HCEC 1CT (cell line): ENCODE results near the gene ATP11C.
"Not testable (repeated sequence)": the region's sequence is repeated elsewhere in the genome, so short reads cannot be mapped to it uniquely, and the experiment has no call there.

Experiments
- DNase-seq: peaks from one replicate; pipeline ENCODE4 v3.0.0-alpha.2; 2017

ATP11C gene

DNA sequence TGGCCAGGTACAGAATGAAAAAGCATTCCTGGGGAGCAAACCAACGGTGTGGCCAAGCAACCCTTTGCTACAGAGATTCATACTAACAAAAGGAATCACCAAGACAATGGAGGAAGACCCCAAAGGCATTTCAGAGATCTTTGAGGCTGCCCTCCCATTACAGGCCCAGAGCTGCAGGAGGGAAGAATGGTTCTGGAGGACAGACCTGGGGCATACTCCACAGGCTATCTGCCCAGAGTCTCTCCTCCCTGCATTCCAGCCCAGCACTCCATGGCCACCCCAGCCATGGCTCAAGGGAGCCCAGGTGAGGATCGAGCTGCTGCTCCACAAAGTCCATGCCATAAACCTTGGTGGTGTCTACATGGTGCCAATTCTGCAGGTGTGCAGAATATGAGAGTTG, 81.9 kb downstream of the ATP11C start:
- no peak for DNase-seq

DNA sequence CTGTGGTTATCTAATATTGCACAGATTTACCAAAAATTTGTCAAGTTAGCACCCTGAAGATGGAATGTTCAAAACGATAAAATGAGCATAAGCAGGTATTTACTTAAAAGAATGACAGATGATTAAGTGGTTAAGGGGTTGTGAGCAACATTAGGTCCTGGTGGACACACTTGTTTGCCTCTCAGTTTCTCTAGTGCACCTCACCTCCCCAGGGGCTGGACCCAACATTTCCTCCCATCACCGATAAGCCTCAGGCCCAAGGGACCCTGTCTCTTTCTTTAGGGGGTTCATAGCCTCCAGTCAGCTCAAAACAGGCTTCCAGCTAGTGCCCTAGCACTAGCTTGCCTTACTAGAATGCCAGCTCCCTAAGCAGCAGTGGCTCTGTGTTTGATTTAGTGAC, 88.0 kb downstream of the ATP11C start:
- DNase-seq: no peak

DNA sequence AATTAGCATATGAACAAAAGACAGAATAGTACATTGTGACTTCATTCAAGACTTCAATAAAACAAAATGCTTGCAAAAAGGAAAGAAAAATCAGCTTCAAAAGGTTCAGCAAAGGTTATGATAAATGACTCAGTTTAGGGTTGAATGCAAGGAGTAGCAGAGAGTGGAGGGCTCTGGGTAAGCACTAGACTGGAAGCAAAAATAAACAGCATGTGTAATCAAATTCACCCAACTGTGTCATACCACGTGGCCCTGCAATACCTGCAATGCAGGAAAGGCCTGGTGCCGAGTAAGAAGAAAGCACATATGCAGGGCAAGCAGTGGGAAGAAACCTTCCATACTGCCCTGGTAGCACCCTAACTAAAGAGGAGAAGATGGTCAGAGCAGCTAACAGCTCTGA, 88.7 kb downstream of the ATP11C start:
- DNase-seq: no peak

DNA sequence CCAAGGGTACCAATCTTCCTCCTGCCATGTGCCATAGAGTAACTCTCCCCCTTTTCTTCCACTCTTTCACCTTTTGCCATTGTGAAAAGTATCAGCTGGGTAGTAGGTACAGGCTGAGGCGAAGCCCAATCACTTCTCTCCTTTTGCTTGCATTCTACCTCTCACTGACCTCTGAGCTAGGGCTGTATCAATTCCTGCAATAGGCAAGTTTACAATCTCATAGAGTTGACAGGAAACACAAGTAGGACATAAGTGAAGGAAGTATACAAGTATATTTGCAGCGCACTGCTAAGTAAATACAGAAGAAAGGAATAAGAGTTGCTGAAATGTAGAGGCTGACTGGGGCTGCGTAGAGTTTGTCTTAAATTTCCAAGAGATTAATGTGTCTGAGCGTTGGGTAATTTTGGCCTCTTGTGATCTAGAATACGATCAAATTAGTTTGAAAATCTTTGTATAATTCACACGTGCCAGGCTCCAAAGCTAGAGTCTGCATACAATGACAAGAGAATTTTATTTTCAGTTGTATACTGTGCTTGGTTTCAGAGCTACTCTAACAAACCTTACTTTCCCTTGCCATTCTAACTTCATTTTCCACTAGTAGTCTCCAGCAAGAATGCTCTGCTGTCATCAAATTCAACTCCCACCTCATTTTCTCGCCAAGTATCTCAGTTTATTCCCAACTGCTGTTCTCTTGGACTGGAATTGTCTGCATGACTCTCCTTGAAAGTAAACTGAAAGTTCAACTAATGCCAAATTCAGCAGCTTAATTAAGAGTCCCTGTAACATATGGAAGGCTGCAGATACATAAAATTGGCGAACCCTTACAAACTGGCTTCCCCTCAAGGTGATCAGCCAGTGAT, 90.3 kb downstream of the ATP11C start:
- no peak for DNase-seq

DNA sequence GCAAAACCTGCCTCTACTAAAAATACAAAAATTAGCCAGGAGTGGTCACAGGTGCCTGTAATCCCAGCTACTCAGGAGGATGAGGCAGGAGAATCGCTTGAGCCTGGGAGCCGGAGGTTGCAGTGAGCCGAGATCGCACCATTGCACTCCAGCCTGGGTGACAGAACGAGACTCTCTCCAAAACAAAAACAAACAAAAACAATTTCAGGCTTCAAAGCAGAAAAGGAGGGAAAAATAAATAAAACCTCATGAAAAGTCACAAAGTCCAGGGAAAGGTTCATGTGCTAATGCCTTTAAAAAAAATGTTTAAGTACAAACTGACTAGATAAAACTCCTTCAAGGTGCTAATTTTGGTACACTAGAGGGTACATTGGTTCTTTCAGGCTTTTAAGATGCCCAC, 96.5 kb downstream of the ATP11C start:
- DNase-seq: not testable (repeated sequence)

DNA sequence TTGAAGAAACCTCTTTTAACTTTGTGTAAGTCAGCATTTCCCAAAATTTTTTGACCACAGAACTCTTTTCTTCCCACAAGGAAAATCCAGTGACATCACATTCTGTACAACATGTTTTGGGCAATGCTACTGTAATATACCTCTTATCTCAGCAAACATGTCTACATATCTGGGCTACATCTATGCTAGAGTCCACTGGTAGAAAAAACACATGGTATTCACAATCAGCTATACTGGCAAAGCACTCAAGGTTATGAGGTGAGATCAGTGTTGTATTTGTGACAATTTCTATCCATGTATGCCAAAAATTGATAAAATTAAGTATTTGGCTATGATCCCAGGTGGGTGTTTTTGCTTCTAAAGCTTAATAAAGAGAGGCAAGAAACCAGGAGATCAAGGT, 98.0 kb downstream of the ATP11C start:
- DNase-seq: no peak

DNA sequence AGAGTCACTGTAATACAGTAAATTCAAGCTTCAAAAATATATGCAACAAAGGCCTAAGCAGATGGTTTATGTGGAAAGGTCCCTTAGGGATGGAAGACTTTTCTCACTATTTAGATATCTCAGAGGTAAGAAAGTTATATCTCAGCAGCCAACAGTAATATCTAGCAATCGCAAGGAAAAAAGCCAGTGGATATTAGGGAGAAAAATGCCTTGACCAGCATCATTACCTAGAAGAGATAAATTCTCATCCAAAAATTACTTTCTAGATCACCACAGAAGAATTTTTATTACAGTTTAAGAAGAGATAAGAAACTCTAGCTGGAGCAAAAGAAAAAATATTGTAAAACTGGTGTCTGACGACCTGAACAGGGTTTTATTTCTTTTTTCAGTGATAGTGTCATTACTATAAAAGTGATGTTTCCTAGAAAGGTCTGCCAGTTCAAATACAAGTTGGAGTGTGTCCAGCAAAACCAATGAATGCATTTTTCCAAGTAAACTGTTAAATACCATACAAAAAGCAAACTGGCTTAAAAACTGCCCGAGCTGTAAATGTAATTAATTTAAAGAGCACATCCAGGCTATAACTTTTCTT, 100.0 kb downstream of the ATP11C start:
- DNase-seq: no peak

DNA sequence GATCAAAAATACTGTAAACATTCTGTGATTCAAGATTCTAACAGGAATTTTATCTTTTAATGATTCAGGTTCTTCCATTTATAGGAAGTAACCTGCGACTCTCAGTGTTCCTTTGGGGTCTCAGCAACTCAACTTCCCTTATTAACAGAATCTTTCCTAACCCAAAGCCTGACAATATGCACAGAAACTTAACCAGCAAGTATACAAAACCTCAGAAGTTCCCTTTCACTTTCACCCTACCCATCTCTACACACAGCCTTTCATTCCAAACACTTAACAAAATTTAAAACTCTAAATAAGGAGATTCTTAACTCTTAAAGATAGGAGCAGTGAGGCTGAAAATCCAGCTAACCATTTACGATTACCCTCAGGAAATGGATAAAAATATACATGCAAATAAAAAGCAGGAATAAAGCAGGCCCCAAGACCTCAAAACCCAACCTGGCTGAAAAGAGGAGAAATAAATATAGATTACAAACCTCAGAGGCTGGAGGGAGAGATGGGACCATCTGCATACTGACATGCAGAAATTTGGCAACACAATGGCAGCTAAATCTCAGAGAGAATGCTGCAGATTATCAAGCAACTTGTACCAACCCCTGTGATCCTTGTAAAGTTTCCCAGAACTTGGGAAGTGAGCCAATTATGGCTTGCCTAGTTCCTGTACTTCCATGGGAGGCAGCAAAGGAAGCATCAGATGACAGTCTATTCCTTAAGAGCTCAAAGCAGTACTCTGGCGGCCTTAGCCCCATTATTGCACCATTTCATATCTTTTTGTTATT, 101.0 kb downstream of the ATP11C start:
- DNase-seq: peak; percentile 75

DNA sequence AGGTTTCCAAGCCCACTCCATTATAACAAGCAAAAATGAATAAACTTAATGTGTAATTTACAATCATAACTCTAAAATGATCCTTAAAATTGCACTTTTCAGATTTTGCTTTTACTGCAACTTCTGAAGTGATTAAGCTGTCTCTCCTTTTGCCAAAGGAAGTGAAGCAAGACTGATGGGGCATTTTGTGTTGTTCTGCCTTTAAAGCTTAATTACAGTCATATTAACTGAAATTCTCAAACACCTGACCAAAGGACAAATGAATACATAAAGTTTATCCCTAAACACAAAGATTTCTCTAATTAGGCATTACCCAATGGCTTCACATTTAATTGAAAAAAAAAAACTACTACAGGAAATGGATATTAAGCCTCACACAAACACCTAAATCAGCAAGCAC, 101.8 kb downstream of the ATP11C start:
- no peak for DNase-seq

DNA sequence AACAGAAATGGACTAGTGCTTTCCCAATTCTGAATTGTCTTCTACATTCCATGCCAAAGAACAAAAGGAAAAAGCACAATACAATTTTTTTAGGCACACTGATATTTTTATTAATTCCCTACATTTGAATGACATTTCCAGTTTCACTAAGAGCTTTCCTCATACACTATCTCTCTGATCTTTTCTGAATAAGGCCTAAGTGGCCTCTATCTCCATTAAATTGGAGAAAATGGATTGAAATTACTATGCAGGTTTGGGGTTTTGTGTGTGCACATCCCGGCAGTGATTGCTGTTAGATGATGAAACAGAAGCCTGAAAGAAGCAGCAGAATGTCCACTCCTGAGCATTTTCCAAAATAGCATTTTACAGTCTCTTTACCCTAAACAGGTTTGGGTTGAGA, 104.0 kb downstream of the ATP11C start:
- DNase-seq: no peak

DNA sequence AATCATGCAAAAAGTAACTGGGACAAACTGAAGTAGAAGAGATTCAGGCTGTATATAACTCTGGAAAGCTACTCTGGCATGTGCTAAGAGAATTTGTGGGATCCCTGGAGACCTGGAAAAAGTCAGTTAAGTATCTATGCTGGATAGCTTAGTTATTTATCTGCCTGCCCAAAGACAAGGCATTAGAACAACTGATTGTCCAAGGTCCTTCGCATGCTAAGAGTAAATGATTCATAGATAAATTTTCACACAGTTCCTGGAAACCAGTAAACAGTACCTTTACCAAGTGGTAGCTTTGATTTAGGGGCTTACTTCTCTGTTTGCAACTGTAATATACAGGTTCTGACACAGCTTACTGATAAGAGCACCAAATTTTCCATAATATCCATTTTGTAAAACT, 104.8 kb downstream of the ATP11C start:
- no peak for DNase-seq

DNA sequence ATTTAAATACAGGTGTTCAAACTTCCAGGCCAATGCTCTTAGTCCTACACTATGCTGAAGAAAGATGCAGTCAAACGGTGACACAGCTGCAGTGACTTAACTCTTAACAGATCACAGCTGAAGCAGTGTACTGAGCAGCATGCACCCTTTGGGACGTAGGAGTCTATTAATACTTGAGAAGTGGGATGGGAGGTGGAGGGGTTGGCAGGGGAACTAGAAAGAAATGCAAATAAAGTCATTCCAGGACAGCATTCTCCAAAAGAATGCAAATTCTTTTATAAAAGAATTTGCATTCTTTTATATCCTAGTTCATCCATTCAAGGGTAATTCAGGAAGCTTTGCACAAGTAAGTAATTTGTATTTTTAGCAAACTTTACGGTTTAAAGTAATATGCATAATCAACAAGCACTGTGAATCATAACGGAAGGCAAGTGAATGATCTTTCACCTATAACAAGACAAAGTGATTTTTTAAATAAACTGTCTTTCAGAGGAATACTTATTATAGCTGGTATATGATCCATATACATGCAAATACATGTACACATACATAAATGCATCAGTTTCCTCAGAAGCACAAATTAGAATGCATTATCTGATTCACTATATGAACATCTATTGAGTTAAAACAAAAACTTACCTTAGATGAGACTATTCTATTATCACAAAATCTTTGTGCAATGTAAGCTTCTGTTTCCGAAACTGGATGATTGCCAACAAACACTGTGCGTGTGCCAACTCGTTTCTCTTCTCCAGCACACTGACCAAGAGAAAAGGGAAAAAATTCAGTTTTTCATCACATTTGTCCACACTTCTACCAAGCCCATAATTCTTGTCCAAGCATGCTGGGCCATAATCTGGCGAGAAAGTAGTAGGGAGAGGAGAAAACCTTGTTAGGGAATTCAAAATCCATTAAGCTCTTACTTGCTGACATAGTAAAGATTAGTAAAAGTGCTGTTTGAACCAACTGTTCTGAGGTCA, 106.5 kb downstream of the ATP11C start:
- DNase-seq: peak; percentile 39

DNA sequence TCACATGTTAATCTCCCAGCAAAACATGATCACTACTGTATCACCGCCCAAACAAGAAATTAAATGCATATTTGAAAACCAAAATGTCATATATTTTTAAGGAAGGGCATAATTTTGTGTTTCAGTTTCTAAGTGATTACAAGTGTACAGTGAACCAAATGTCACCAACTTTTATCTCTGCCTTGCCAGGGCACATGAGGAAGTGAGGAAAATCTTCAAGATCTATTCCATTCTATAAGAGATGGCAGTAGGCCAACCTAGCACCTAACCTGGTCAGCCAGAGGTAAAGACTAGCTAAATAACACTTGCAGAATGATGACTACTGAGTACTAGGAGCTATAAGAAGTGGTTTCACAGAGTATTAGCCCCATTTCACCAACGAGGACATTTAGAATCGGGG, 107.2 kb downstream of the ATP11C start:
- no peak for DNase-seq

DNA sequence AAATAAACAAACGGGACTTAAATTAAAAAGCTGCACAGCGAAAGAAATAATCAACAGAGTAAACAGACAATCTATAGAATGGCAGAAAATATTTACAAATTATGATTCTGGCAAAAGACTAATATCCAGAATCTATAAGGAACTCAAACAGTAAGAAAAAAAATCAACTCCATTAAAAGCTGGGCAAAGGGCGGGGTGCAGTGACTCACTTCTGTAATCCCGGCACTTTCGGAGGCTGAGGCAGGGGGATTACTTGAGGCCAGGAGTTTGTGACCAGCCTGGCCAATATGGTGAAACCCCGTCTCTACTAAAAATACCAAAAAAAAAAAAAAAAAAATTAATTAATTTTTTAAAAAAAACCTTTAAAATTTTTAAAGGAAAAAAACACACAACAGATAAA, 109.0 kb downstream of the ATP11C start:
- DNase-seq: peak; percentile 29

DNA sequence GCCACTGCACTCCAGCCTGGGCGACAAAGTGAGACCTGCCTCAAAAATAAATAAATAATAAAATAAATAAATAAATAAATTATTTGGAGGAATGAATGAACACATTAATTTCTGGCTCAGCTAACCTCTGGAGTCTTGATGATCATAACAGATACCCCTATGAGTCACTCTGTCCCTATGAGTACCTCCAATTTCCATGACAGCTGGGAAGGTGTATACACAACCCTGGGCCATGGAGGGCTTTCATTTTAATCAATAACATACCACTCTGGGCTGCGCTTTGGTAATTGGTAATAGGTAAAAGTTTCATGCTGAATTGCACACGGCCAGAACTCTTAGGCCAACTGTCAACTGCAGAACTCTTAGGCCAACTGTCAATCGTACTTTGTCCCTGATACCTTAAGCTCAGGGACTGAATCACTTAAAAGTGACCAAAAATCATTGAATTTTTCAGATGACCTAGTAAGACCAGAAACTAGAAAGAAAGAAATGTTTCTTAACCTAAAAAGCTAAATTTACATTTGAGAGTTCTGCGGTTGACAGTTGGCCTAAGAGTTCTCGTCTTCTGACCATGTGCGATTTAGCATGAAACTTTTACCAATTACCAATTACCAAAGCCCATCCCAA, 112.4 kb downstream of the ATP11C start:
- no peak for DNase-seq

DNA sequence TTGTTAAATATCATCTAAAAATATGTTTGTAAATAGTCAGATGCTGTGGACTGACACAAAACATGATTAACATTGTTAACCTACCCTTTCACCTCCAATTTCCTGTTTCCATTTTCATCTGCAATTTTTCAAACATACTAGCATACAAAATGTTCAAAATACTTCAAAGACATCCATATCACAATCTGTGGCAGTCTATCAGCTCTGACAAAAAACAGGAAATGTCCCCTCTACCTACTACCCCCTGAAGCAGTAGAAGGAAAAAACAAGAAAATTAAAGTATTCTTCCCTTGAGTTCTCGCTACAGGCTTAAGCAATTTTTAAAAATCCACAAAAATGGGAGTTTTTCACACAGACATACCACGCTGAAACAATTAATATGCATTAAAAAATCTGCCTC, 116.6 kb downstream of the ATP11C start:
- DNase-seq: no peak

DNA sequence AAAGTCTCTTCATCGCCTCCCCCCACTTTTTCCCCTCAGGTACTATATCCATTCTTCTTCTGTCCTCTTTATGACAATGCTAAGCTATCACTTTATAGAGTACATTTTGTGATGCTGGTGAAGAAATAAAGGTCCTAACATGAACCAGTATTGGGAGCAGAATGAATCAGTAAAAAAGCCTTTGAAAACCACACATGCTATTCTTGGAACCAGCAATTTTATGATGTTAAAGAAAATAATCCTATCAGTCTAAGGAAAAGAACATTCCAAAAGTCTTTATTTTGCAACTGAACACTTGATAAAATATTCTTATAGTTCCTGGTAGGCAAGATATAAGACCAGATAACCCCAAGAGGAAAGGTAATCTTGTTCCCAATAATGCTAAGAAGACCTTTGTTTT, 117.1 kb downstream of the ATP11C start:
- DNase-seq: no peak

DNA sequence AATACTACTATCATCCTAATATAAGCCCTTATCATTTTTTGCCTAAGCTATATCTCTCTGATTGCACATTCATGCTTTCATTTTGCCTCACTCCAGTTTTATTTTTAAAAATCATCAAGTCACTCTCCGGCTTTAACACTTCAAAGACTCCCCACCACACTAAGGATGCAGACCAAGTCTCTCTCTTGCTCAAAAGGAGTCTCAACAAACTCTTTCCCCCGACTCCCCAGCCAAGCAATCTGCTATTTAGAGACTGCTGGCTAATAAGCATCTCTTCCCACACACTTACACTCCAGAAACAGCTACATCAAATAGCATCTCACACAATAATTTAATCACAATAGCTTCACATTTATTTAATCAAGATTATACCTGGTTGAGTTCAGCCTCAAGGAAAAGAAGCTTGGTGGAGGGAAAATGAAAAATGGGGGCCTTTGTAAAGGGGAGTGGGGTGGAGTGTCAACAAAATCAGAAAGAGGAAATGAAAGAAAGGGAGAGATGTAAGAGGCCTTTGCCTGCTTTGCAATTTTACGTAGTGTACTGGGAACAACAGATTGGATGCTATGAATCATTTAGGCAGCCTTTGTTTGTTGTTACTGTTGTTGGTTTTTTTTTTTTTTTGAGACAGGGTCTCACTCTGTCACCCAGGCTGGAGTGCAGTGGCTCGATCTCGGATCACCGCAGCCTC, 120.8 kb downstream of the ATP11C start:
- no peak for DNase-seq

DNA sequence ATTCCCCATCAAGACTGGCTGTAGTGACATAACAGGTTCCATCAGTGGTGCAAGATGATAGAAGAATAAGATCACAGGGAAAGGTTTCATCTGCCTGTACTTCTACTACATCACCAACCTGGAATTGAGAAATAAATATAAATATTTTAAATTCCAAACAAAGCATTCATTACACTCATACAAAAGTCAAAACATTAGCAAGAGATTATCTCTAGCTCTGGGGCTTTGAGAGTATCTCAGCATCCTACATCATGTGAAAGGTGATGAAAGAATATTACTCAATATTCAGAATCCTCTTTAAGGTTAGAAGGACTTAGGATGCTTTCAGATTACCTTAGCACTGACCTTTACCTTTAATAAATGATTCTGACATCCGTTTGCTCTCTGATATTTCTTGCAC, 128.4 kb downstream of the ATP11C start:
- DNase-seq: no peak

DNA sequence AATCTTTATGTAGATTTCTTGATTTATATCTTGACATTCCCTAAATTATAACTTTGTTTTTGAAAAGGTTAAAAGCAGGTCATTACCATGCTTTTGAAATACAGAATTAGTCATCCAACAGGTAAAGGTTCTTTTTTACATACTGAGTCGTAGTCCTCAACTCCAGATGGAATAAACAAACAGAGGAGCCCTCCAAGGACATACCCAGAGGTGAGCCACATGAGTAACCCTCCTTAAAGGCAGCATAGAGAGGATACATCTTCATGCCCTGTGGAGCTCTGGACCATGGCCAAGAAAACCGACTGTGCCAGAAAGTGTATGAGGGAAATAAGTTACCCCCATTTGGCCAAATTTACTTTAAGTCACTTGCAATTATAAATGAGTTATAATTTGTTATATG, 129.6 kb downstream of the ATP11C start:
- DNase-seq: no peak

DNA sequence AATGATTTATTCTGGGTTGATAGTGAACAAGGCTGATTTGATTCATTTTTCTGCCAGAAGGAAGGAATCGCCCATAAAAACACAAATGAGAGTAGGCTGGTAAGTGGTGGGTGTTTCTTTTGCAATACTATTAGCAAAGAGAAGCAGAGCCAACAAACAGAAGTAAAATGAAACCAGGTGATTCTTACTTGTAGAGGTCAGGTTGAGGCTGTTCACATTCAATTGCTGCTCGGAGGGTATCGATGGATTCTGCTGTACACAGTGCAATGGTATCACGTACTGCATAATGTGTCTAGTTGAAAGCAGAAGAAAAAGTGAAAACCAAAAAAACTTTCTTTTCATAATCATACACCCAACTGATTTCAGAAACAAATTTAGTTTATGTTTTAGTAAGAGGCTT, 130.8 kb downstream of the ATP11C start:
- no peak for DNase-seq

DNA sequence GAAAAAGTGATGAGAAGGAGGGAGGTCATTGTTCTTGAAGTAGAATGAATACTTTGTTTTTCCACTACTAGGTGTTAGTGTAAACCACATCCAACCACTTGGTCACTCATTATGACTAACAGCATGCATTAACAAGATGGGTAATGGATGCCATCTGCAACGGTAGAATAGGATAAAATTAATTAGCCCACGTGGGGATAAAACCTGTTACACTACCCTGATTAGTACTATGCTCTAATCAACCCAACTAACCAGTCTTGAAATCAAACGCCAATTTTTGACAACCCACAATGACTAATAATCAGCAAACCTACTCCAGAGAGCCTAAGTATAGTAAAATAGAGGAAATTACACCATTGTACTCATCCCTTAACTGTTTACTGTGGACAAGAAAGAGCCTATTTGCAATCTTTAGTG, 131.4 kb downstream of the ATP11C start:
- DNase-seq: no peak
